WTC11 (cell line): ENCODE measurements around the gene RAB25. TPM values are rescaled to one million over a fixed set of nuclear protein-coding genes. Genes with fewer than 3 reads are reported as not detected.
A peak's percentile ranks its signal among the peaks of the same experiment; 100 is the strongest.

ENCODE experiments used
- ATAC-seq: fragments of 200-7000 bp; cut with Tn5 transposase; 2 replicates; pipeline ENCODE4 v1.10.0; 2021; ENCODE audit warnings: mild to moderate bottlenecking, moderate library complexity
- Bru-seq: library from RNA; stranded (reverse); fragments of 400-500 nt; gene quantifications from one replicate; lab custom pipeline; 2021; lab: Mats Ljungman, UMichigan
- CTCF ChIA-PET: fragments of 300-600 bp; sonication (Branson Sonifier 250); formaldehyde crosslinking; loops from one replicate; lab custom pipeline; 2021; ENCODE audit warnings: antibody characterized with exemption; lab: Charles Lee
- POLR2A ChIA-PET: fragments of 350-600 bp; sonication (Branson Sonifier 250); formaldehyde crosslinking; loops from one replicate; lab custom pipeline; 2021; ENCODE audit warnings: antibody characterized with exemption; lab: Charles Lee
- DNase-seq: peaks from one replicate; pipeline ENCODE4 v3.0.0; 2021; ENCODE audit warnings: low spot score
- H3K27ac Mint-ChIP-seq: 2 replicates; pipeline ENCODE4 v1.8.0; 2021; ENCODE audit warnings: mixed read lengths
- H3K27me3 Mint-ChIP-seq: 2 replicates; pipeline ENCODE4 v1.8.0; 2021; ENCODE audit warnings: low read depth, mild to moderate bottlenecking, moderate library complexity, mixed read lengths
- H3K36me3 Mint-ChIP-seq: 2 replicates; pipeline ENCODE4 v1.8.0; 2021; ENCODE audit warnings: mixed read lengths
- H3K4me1 Mint-ChIP-seq: 2 replicates; pipeline ENCODE4 v1.8.0; 2022; ENCODE audit warnings: mixed read lengths
- H3K4me3 Mint-ChIP-seq: 2 replicates; pipeline ENCODE4 v1.8.0; 2021; ENCODE audit warnings: mild to moderate bottlenecking, moderate library complexity, mixed read lengths
- H3K9me3 Mint-ChIP-seq: 2 replicates; pipeline ENCODE4 v1.8.0; 2021; ENCODE audit warnings: mixed read lengths
- CDX4 ChIP-seq: fragments of 250-450 bp; sonication (Bioruptor Pico); IDR thresholded peaks from 2 replicates; pipeline ENCODE4 v1.9.0; 2021; ENCODE audit warnings: moderate library complexity, mild to moderate bottlenecking, inconsistent platforms, borderline replicate concordance
- CREB1 ChIP-seq: sonication (generic); formaldehyde crosslinking; IDR thresholded peaks from 2 replicates; pipeline ENCODE4 v1.8.0; 2023; ENCODE audit warnings: mild to moderate bottlenecking, missing genetic modification reagents
- ELF4 ChIP-seq: sonication (generic); formaldehyde crosslinking; IDR thresholded peaks from 2 replicates; pipeline ENCODE4 v1.8.1; 2022; ENCODE audit warnings: low read depth, mild to moderate bottlenecking, moderate library complexity, missing genetic modification reagents
- ERG ChIP-seq: fragments of 250-450 bp; sonication (Bioruptor Pico); IDR thresholded peaks from 2 replicates; pipeline ENCODE4 v1.8.0; 2021; ENCODE audit warnings: mild to moderate bottlenecking
- FOXJ3 ChIP-seq: sonication (generic); formaldehyde crosslinking; IDR thresholded peaks from 2 replicates; pipeline ENCODE4 v1.9.0; 2021; ENCODE audit warnings: missing genetic modification reagents, mild to moderate bottlenecking, borderline replicate concordance
- GABPB1 ChIP-seq: sonication (generic); formaldehyde crosslinking; IDR thresholded peaks from 2 replicates; pipeline ENCODE4 v1.8.1; 2023; ENCODE audit warnings: mild to moderate bottlenecking, missing genetic modification reagents
- KAT7 ChIP-seq: sonication (generic); formaldehyde crosslinking; IDR thresholded peaks from 2 replicates; pipeline ENCODE4 v1.8.1; 2023; ENCODE audit warnings: missing genetic modification reagents, mild to moderate bottlenecking, borderline replicate concordance
- MLX ChIP-seq: sonication (generic); formaldehyde crosslinking; IDR thresholded peaks from 2 replicates; pipeline ENCODE4 v1.8.1; 2023; ENCODE audit warnings: mild to moderate bottlenecking, missing genetic modification reagents, moderate library complexity
- MXD4 ChIP-seq: fragments of 250-450 bp; sonication (Bioruptor Pico); IDR thresholded peaks from 2 replicates; pipeline ENCODE4 v1.8.0; 2021; ENCODE audit warnings: mild to moderate bottlenecking, moderate library complexity, borderline replicate concordance
- MYBL2 ChIP-seq: sonication (generic); formaldehyde crosslinking; IDR thresholded peaks from 2 replicates; pipeline ENCODE4 v1.8.1; 2023; ENCODE audit warnings: mild to moderate bottlenecking, moderate library complexity, missing genetic modification reagents
- NFATC4 ChIP-seq: fragments of 250-450 bp; sonication (Bioruptor Pico); IDR thresholded peaks from 2 replicates; pipeline ENCODE4 v1.9.0; 2021; ENCODE audit warnings: mild to moderate bottlenecking
- PRRX2 ChIP-seq: fragments of 250-450 bp; sonication (Bioruptor Pico); IDR thresholded peaks from 2 replicates; pipeline ENCODE4 v1.8.0; 2021; ENCODE audit warnings: mild to moderate bottlenecking
- SMAD4 ChIP-seq: sonication (generic); formaldehyde crosslinking; IDR thresholded peaks from 2 replicates; pipeline ENCODE4 v1.8.0; 2022; ENCODE audit warnings: mild to moderate bottlenecking, missing genetic modification reagents
- SP1 ChIP-seq: sonication (generic); formaldehyde crosslinking; conservative IDR thresholded peaks from 2 replicates; pipeline ENCODE4 v1.8.1; 2022; ENCODE audit warnings: missing genetic modification reagents
- STAT6 ChIP-seq: sonication (generic); formaldehyde crosslinking; conservative IDR thresholded peaks from 2 replicates; pipeline ENCODE4 v1.8.1; 2023; ENCODE audit warnings: mild to moderate bottlenecking, low read depth, missing genetic modification reagents, moderate library complexity
- USF1 ChIP-seq: sonication (generic); formaldehyde crosslinking; IDR thresholded peaks from 2 replicates; pipeline ENCODE4 v1.8.0; 2022; ENCODE audit warnings: mild to moderate bottlenecking, missing genetic modification reagents
- ZBTB21 ChIP-seq: sonication (generic); formaldehyde crosslinking; IDR thresholded peaks from 2 replicates; pipeline ENCODE4 v1.8.1; 2023; ENCODE audit warnings: mild to moderate bottlenecking, missing genetic modification reagents, borderline replicate concordance
- ZNF281 ChIP-seq: sonication (generic); formaldehyde crosslinking; IDR thresholded peaks from 2 replicates; pipeline ENCODE4 v1.8.0; 2023; ENCODE audit warnings: mild to moderate bottlenecking, missing genetic modification reagents
- ZNF396 ChIP-seq: fragments of 250-450 bp; sonication (Bioruptor Pico); IDR thresholded peaks from 2 replicates; pipeline ENCODE4 v1.8.0; 2021; ENCODE audit warnings: mild to moderate bottlenecking, moderate library complexity, borderline replicate concordance
- ZNF532 ChIP-seq: fragments of 250-450 bp; sonication (Bioruptor Pico); IDR thresholded peaks from 2 replicates; pipeline ENCODE4 v1.9.0; 2021; ENCODE audit warnings: mild to moderate bottlenecking, borderline replicate concordance
- long read RNA-seq, 3 experiments: library from RNA in 1 of 3; library from capped mRNA in 1 of 3; library from polyadenylated mRNA in 1 of 3; unstranded in 2 of 3; stranded (forward) in 1 of 3; transcript quantifications; one replicate each; pipeline ENCODE4 v2.0.0, GENCODE V29; 2021
- total RNA-seq: library from RNA; stranded (reverse); gene quantifications from 3 replicates; pipeline ENCODE4 v1.2.3, GENCODE V29; 2021

Gene RAB25
- 61.9 to 82.8 TPM (median 82.5 TPM) in 3 replicates for total RNA-seq
- Bru-seq, nascent RNA: percentile 76 among the genes with signal in this experiment
- long read RNA-seq, experiment 1, transcript RAB25-203 (4 exons, 681 nt): minor isoform, 6 of 36 reads
- long read RNA-seq, experiment 1, transcript RAB25-201 (5 exons, 1,110 nt): major isoform, 27 of 36 reads
- long read RNA-seq, experiment 1, partial matches to known transcripts: 0 of 36 reads
- long read RNA-seq, experiment 1, other reads (novel, unspliced or antisense): 2 of 36 reads
- long read RNA-seq, experiment 2, transcript RAB25-201 (5 exons, 1,110 nt): major isoform, 80 of 116 reads
- long read RNA-seq, experiment 2, transcript RAB25-203 (4 exons, 681 nt): minor isoform, 28 of 116 reads
- long read RNA-seq, experiment 2, partial matches to known transcripts: 5 of 116 reads
- long read RNA-seq, experiment 2, other reads (novel, unspliced or antisense): 3 of 116 reads
- long read RNA-seq, experiment 3, transcript RAB25-203 (4 exons, 681 nt): major isoform, 21 of 42 reads
- long read RNA-seq, experiment 3, transcript RAB25-201 (5 exons, 1,110 nt): minor isoform, 19 of 42 reads
- long read RNA-seq, experiment 3, partial matches to known transcripts: 0 of 42 reads
- long read RNA-seq, experiment 3, other reads (novel, unspliced or antisense): 0 of 42 reads

GRCh38 chr1:156060937-156061636 lies at the start of gene RAB25:
TSS of gene RAB25 (plus strand) at chr1:156061160. CDS start at chr1:156061401, 241 bp downstream.
- POLR2A ChIA-PET: interaction anchor here (0.5 to 1.6 kb wide), 16 partner anchors 10 to 127 kb away, joined by 3 to 17 read pairs (median 4); partner anchors contain the start of genes ARHGEF2, KHDC4 and MEX3A
- peak within 1 kb of the TSS; percentile 98 for H3K27ac Mint-ChIP-seq
- no peaks in the 10 kb centered on the region for H3K27me3 Mint-ChIP-seq
- H3K9me3 Mint-ChIP-seq: no peaks in the 10 kb centered on the region
- H3K4me3 Mint-ChIP-seq: peak within 1 kb of the TSS; percentile 90
- H3K36me3 Mint-ChIP-seq: peaks cover 6% of the 10 kb centered on the region
- H3K4me1 Mint-ChIP-seq: peaks cover 37% of the 10 kb centered on the region
- ATAC-seq (peak; percentile 83), DNase-seq (peak; percentile 80)
- CTCF ChIA-PET: interaction anchor here (0.7 to 2.0 kb wide), 20 partner anchors 8 to 123 kb away, joined by 3 to 16 read pairs (median 6); partner anchors contain the start of genes ARHGEF2, MEX3A and UBQLN4
- no peak for TF ChIP-seq CDX4 (CRISPR knock-in tag)
- TF ChIP-seq NFATC4 (CRISPR knock-in tag): no peak
- no peak for TF ChIP-seq ELF4 (CRISPR knock-in tag)
- TF ChIP-seq MLX (CRISPR knock-in tag): no peak
- TF ChIP-seq PRRX2 (CRISPR knock-in tag): 0 out of 2 replicates have a peak, but pooled peaks have one; percentile 19
- peak; percentile 56; the same call in 1 of the 2 replicates for TF ChIP-seq ERG (CRISPR knock-in tag)
- no peak for TF ChIP-seq CREB1
- 0 out of 2 replicates have a peak, but pooled peaks have one; percentile 40 for TF ChIP-seq ZNF281 (CRISPR knock-in tag)
- TF ChIP-seq SP1 (CRISPR knock-in tag): peak; percentile 38; the same call in 1 of the 2 replicates
- TF ChIP-seq GABPB1 (CRISPR knock-in tag): no peak
- no peak for TF ChIP-seq USF1 (CRISPR knock-in tag)
- TF ChIP-seq FOXJ3 (CRISPR knock-in tag): no peak
- no peak for TF ChIP-seq STAT6 (CRISPR knock-in tag)
- no peak for TF ChIP-seq ZNF532 (CRISPR knock-in tag)
- TF ChIP-seq ZBTB21: peak; percentile 85
- TF ChIP-seq MYBL2 (CRISPR knock-in tag): 0 out of 2 replicates have a peak, but pooled peaks have one; percentile 15
- no peak for TF ChIP-seq SMAD4 (CRISPR knock-in tag)
- TF ChIP-seq MXD4 (CRISPR knock-in tag): no peak
- peak; percentile 48; the same call in 1 of the 2 replicates for TF ChIP-seq KAT7
- no peak for TF ChIP-seq ZNF396 (CRISPR knock-in tag)
